HCT116 (cell line): ENCODE data around the gene ATOX1. TPM values are rescaled to one million over a fixed set of nuclear protein-coding genes. Genes with fewer than 3 reads are reported as not detected.

ENCODE experiments used
- ATAC-seq: fragments of 200-7000 bp; cut with Tn5 transposase; 2 replicates; pipeline ENCODE4 v1.9.1; 2020; ENCODE audit warnings: mild to moderate bottlenecking, moderate library complexity
- BruUV-seq: library from RNA; stranded (reverse); fragments of 400-500 nt; replicated peaks from 2 replicates; lab custom pipeline; 2021; lab: Mats Ljungman, UMichigan
- CTCF ChIA-PET: fragments of 300-600 bp; sonication (Branson Sonifier 250); formaldehyde crosslinking; loops from one replicate; lab custom pipeline; 2021; ENCODE audit warnings: antibody characterized with exemption; lab: Charles Lee
- POLR2A ChIA-PET: fragments of 300-600, 350-600 bp; sonication (Branson Sonifier 250); formaldehyde crosslinking; loops from one replicate; lab custom pipeline; 2021; ENCODE audit warnings: antibody characterized with exemption; lab: Charles Lee
- RAD21 ChIA-PET, 2 experiments: fragments of 300-600 bp; sonication (Branson Sonifier 250); formaldehyde crosslinking; loops; one replicate each; lab custom pipeline; 2023; ENCODE audit warnings: low total read pairs in 2 of 2; ENCODE audit not compliant: uncharacterized antibody in 2 of 2, unreplicated experiment in 2 of 2, low non-redundant PET in 1 of 2; lab: Charles Lee
- DNase-seq: peaks from one replicate; pipeline ENCODE4 v3.0.0-alpha.2; 2010; ENCODE audit warnings: low read depth, low spot score
- H2AFZ ChIP-seq: fragments of 200-600 bp; shearing (Covaris generic), sonication (generic); 2 replicates; pipeline ENCODE4 v1.6.1; 2017; ENCODE audit warnings: low read depth, mixed run types, mixed read lengths, antibody characterized with exemption, low read length; ENCODE audit not compliant: poor library complexity, severe bottlenecking
- H3K27ac ChIP-seq: 2 replicates; pipeline ENCODE4 v1.5.1; 2012; ENCODE audit warnings: low read depth, low read length
- H3K27me3 ChIP-seq: fragments of 200-600 bp; sonication (generic); 2 replicates; pipeline ENCODE4 v1.6.1; 2016; ENCODE audit warnings: mixed run types, low read length, mixed read lengths; ENCODE audit not compliant: insufficient read depth
- H3K36me3 ChIP-seq, 2 experiments: fragments of 200-500 bp in 1 of 2; fragments of 200-600 bp in 1 of 2; sonication (Bioruptor generic) in 1 of 2; sonication (generic) in 1 of 2; 2 replicates each; pipeline versions ENCODE4 v1.5.1 to v1.6.1; 2014 to 2016; ENCODE audit warnings: low read length in 2 of 2, inconsistent platforms in 1 of 2, mixed read lengths in 1 of 2, mixed run types in 1 of 2; ENCODE audit not compliant: insufficient read depth in 2 of 2, control insufficient read depth in 1 of 2
- H3K4me1 ChIP-seq, 2 experiments: fragments of 200-600 bp in 1 of 2; sonication (generic) in 1 of 2; 2 replicates each; pipeline versions ENCODE4 v1.5.1 to v1.6.1; 2012 to 2017; ENCODE audit warnings: low read length in 2 of 2, inconsistent platforms in 1 of 2, mild to moderate bottlenecking in 1 of 2, mixed read lengths in 1 of 2, mixed run types in 1 of 2, moderate library complexity in 1 of 2; ENCODE audit not compliant: insufficient read depth in 2 of 2, control insufficient read depth in 1 of 2
- H3K4me2 ChIP-seq: fragments of 200-600 bp; sonication (generic); 2 replicates; pipeline ENCODE4 v1.6.1; 2017; ENCODE audit warnings: mixed run types, low read length, mixed read lengths
- H3K4me3 ChIP-seq, 2 experiments: fragments of 200-600 bp in 1 of 2; sonication (generic) in 1 of 2; replicated peaks in 1 of 2; 2 replicates each; pipeline ENCODE4 v1.5.1; 2011 to 2016; ENCODE audit warnings: low read length in 2 of 2, control low read depth in 1 of 2, low read depth in 1 of 2, mild to moderate bottlenecking in 1 of 2, mixed read lengths in 1 of 2, mixed run types in 1 of 2
- H3K79me2 ChIP-seq: fragments of 200-600 bp; sonication (generic); 2 replicates; pipeline ENCODE4 v1.6.1; 2017; ENCODE audit warnings: mild to moderate bottlenecking, mixed run types, low read length, moderate library complexity, mixed read lengths; ENCODE audit not compliant: insufficient read depth
- H3K9ac ChIP-seq: fragments of 200-600 bp; sonication (generic); 2 replicates; pipeline ENCODE4 v1.6.1; 2016; ENCODE audit warnings: low read length, mixed read lengths
- H3K9me2 ChIP-seq: fragments of 200-600 bp; sonication (generic), shearing (Covaris generic); 2 replicates; pipeline ENCODE4 v1.6.1; 2017; ENCODE audit warnings: mixed run types, mild to moderate bottlenecking, moderate library complexity; ENCODE audit not compliant: insufficient read depth
- H3K9me3 ChIP-seq, 2 experiments: fragments of 200-500 bp in 1 of 2; fragments of 200-600 bp in 1 of 2; sonication (Bioruptor generic) in 1 of 2; sonication (generic) in 1 of 2; 2 replicates each; pipeline ENCODE4 v1.6.1; 2014 to 2017; ENCODE audit warnings: low read length in 2 of 2, mixed read lengths in 2 of 2, inconsistent platforms in 1 of 2, low read depth in 1 of 2, mild to moderate bottlenecking in 1 of 2, mixed run types in 1 of 2, moderate library complexity in 1 of 2; ENCODE audit not compliant: control insufficient read depth in 1 of 2, insufficient read depth in 1 of 2
- H4K20me1 ChIP-seq: fragments of 200-600 bp; sonication (generic), shearing (Covaris generic); 2 replicates; pipeline ENCODE4 v1.6.1; 2017; ENCODE audit warnings: mixed run types, mild to moderate bottlenecking, moderate library complexity; ENCODE audit not compliant: insufficient read depth
- ATF3 ChIP-seq: IDR thresholded peaks from 2 replicates; pipeline ENCODE4 v1.6.1; 2012
- CBX3 ChIP-seq: IDR thresholded peaks from 2 replicates; pipeline ENCODE4 v1.6.1; 2012; ENCODE audit warnings: low read depth
- CEBPB ChIP-seq: IDR thresholded peaks from 2 replicates; pipeline ENCODE4 v1.6.1; 2012; ENCODE audit warnings: low read depth
- CTCF ChIP-seq, 3 experiments: fragments of 200-600 bp in 1 of 3; sonication (generic) in 1 of 3; IDR thresholded peaks in 2 of 3; conservative IDR thresholded peaks in 1 of 3; 2 replicates each; pipeline ENCODE4 v1.5.1; 2012 to 2017; ENCODE audit warnings: low read depth in 2 of 3, low read length in 2 of 3, antibody characterized with exemption in 1 of 3, borderline replicate concordance in 1 of 3, control low read depth in 1 of 3, mild to moderate bottlenecking in 1 of 3, mixed read lengths in 1 of 3, mixed run types in 1 of 3, moderate library complexity in 1 of 3; ENCODE audit not compliant: insufficient read depth in 1 of 3
- EGR1 ChIP-seq: IDR thresholded peaks from 2 replicates; pipeline ENCODE4 v1.6.1; 2012; ENCODE audit warnings: low read depth
- EZH2 ChIP-seq: fragments of 200-600 bp; sonication (generic); IDR thresholded peaks from 2 replicates; pipeline ENCODE4 v1.6.1; 2017; ENCODE audit warnings: antibody characterized with exemption, mixed run types
- EZH2phosphoT487 ChIP-seq: fragments of 200-600 bp; IDR thresholded peaks from 2 replicates; pipeline ENCODE4 v1.6.1; 2018; ENCODE audit warnings: antibody characterized with exemption, borderline replicate concordance
- FOSL1 ChIP-seq: IDR thresholded peaks from 2 replicates; pipeline ENCODE4 v1.6.1; 2012; ENCODE audit warnings: low read depth
- POLR2AphosphoS5 ChIP-seq: IDR thresholded peaks from 2 replicates; pipeline ENCODE4 v1.6.1; 2011; ENCODE audit warnings: mild to moderate bottlenecking, low read depth, low read length, moderate library complexity
- REST ChIP-seq: IDR thresholded peaks from 2 replicates; pipeline ENCODE4 v1.6.1; 2012; ENCODE audit warnings: low read depth
- SIN3A ChIP-seq: IDR thresholded peaks from 2 replicates; pipeline ENCODE4 v1.6.1; 2012; ENCODE audit warnings: low read depth
- SP1 ChIP-seq: IDR thresholded peaks from 2 replicates; pipeline ENCODE4 v1.6.1; 2012; ENCODE audit warnings: low read depth
- ZBTB33 ChIP-seq: IDR thresholded peaks from 2 replicates; pipeline ENCODE4 v1.6.1; 2011; ENCODE audit warnings: mild to moderate bottlenecking, low read length, moderate library complexity; ENCODE audit not compliant: insufficient replicate concordance; ENCODE audit errors: extremely low read depth
- ZFX ChIP-seq: fragments of 450-650 bp; IDR thresholded peaks from 2 replicates; pipeline ENCODE4 v1.6.1; 2017
- intact Hi-C: fragments of 100-400 bp; cut with micrococcal nuclease; formaldehyde crosslinking; loops from 2 replicates; pipeline ENCODE4 v1.10.0; 2022
- total RNA-seq: library from RNA; stranded (reverse); gene quantifications from one replicate; pipeline ENCODE4 v1.2.1, GENCODE V29; 2021; ENCODE audit not compliant: unreplicated experiment
- TF ChIP-seq, protein P1 (sequence below): IDR thresholded peaks from 2 replicates; pipeline ENCODE4 v1.6.1; 2012

ATOX1 gene
- total RNA-seq, 1 experiment from 2014 or later: 66.2 TPM

DNA sequence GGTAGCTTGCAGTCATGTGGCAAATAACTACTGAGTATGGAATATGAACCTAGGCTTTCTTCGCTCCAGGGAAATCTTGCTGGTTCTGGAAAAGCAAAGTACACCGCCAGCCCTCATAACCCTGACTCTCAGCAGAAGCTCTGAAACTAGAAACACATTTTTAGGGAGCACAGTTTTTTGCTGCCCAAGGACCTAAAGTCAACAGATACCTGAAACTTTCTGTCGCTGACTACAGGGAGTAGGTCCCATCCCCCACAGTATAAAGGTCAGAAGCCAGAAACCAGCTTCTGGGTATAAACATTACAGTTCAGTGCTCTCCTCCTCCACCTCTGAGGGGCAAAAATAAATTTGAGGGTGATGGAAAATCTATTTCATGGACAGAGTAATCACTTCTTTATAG, 3.0 kb downstream of the ATOX1 start (continued):
- TF ChIP-seq ZBTB33 (no peak), FOSL1 (no peak)
- TF ChIP-seq, all 23 proteins: peak for 0

DNA sequence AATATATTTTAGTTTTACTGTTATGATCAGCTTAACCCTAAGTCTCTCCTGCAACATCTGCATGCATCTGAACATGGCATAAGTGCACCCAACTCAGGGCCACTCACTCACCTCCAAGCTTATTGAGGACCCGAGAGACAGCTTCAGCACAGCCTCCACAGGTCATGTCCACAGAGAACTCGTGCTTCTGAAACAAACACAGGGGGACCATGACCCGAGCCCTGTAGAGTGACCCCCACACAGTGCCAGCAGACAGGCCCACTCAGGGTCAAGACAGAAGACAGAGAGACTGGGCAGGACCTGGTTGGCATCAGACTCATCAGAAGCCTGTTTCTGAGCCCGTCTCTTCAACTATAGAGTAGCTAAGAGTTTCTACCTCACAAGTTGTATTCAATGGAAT, 6.8 kb downstream of the ATOX1 start:
- H3K4me2 ChIP-seq: no peak overlapping the region
- no TSS peak for BruUV-seq
- RAD21 ChIA-PET: no interaction called here
- TF ChIP-seq ZBTB33: no peak
- TF ChIP-seq ATF3: no peak
- no peak for TF ChIP-seq EZH2
- no peak for TF ChIP-seq ZFX
- no peak for TF ChIP-seq SP1
- TF ChIP-seq, protein P1, sequence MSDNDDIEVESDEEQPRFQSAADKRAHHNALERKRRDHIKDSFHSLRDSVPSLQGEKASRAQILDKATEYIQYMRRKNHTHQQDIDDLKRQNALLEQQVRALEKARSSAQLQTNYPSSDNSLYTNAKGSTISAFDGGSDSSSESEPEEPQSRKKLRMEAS: no peak
- no peak for TF ChIP-seq REST
- TF ChIP-seq CEBPB: no peak
- no peak for TF ChIP-seq CBX3
- TF ChIP-seq SIN3A: no peak
- no peak for TF ChIP-seq CTCF (IDR thresholded peaks at IDR 0.05 in 2 of 3, conservative IDR thresholded peaks at IDR 0.05 in 1 of 3; ENCODE audit: borderline replicate concordance in 1 of 3, insufficient read depth in 1 of 3, low read depth in 2 of 3, low read length in 2 of 3)
- no peak for TF ChIP-seq EGR1
- TF ChIP-seq POLR2AphosphoS5: no peak
- TF ChIP-seq FOSL1: no peak
- no peak for TF ChIP-seq EZH2phosphoT487
- TF ChIP-seq, all 23 proteins: peak for 0
- H3K27ac ChIP-seq: no peak overlapping the region
- no peak overlapping the region for H2AFZ ChIP-seq
- peaks cover 4 to 5% of the 10 kb centered on the region in 2 experiments; a peak in 3 of 4 replicates for H3K4me1 ChIP-seq
- CTCF ChIA-PET: no interaction called here
- H4K20me1 ChIP-seq: no peaks in the 10 kb centered on the region
- 0 out of 4 replicates have a peak, but pooled peaks cover 0 to 9% of the 10 kb centered on the region in 2 experiments for H3K36me3 ChIP-seq
- DNase-seq: no peak
- H3K9ac ChIP-seq: no peak overlapping the region
- POLR2A ChIA-PET: interaction anchor here (3.0 kb wide), 1 partner anchor 20 kb away, joined by 10 read pairs; the partner anchor contains the start of gene G3BP1
- H3K9me3 ChIP-seq: no peaks in the 10 kb centered on the region
- no peaks in the 10 kb centered on the region for H3K27me3 ChIP-seq
- no peaks in the 10 kb centered on the region for H3K9me2 ChIP-seq
- intact Hi-C loops: no loop called here
- H3K4me3 ChIP-seq: no peak overlapping the region
- peaks cover 40% of the 10 kb centered on the region for H3K79me2 ChIP-seq
- ATAC-seq: no peak
